NB4 (cell line): ENCODE data around the gene ZNF141.
A peak's percentile ranks its signal among the peaks of the same experiment; 100 is the strongest.

Experiments
- DNase-seq: peaks from one replicate; pipeline ENCODE4 v3.0.0; 2010; ENCODE audit warnings: low read depth
- H3K4me3 ChIP-seq: one replicate; pipeline ENCODE4 v1.5.1; 2011; ENCODE audit warnings: mild to moderate bottlenecking, low read depth, low read length, moderate library complexity
- MYC ChIP-seq: IDR thresholded peaks from 2 replicates; pipeline ENCODE4 v1.6.1; 2011; ENCODE audit warnings: low read depth, low read length
- POLR2A ChIP-seq: IDR thresholded peaks from 2 replicates; pipeline ENCODE4 v1.6.1; 2011; ENCODE audit warnings: mild to moderate bottlenecking; ENCODE audit not compliant: insufficient read length; ENCODE audit errors: extremely low read depth
- TF ChIP-seq, protein P1 (sequence below): IDR thresholded peaks from one replicate; pipeline ENCODE4 v1.5.1; 2012; ENCODE audit warnings: low read depth, low read length
- TF ChIP-seq, protein P2 (sequence below): IDR thresholded peaks from 2 replicates; pipeline ENCODE4 v1.6.1; 2011; ENCODE audit warnings: low read depth, low read length

The ZNF141 gene

DNA sequence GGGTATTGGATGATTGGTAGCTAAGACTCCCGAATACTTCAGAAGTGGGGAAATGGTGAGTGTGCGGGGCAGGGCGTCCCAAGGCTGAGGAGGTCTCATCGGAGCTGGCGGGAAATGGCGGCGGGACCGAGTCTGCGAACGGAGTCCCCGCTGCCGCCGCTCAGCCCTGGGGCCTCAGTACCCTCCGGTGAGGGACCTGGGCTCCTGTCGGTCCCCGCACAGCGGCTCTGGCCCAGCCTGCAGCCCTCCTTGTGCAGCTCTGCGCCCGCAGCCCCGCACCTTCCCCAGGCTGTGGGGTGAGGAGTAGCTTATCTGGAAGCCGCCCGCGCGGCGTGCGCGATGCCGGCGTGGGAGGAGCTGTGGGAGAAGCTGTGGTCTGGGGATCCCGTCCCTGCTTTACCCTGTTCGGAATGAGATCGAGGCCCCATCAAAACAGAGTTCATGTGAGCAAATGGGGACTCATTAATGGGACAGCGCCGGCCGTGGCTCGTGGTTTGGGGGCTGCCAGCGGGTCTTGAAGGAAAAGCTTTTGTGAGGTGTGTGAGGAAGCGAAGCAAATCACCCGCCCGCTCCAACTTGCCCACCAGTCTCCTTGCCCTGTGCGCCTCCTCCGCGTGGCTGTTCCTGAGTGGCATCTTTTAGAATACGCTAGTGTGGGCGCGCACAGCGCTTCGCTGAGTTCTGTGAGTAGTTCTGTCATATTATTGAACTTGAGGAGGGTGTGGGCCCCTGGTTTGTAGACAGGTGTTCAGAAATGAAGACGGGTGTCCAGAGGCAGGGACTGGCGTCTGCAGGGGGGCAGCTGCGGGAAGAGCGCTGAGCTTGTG lies 531 bp downstream of the ZNF141 start:
- H3K4me3 ChIP-seq: peak overlapping the region; percentile 90
- DNase-seq: peak; percentile 75
- TF ChIP-seq MYC (no peak), POLR2A (no peak)
- TF ChIP-seq, protein P1, sequence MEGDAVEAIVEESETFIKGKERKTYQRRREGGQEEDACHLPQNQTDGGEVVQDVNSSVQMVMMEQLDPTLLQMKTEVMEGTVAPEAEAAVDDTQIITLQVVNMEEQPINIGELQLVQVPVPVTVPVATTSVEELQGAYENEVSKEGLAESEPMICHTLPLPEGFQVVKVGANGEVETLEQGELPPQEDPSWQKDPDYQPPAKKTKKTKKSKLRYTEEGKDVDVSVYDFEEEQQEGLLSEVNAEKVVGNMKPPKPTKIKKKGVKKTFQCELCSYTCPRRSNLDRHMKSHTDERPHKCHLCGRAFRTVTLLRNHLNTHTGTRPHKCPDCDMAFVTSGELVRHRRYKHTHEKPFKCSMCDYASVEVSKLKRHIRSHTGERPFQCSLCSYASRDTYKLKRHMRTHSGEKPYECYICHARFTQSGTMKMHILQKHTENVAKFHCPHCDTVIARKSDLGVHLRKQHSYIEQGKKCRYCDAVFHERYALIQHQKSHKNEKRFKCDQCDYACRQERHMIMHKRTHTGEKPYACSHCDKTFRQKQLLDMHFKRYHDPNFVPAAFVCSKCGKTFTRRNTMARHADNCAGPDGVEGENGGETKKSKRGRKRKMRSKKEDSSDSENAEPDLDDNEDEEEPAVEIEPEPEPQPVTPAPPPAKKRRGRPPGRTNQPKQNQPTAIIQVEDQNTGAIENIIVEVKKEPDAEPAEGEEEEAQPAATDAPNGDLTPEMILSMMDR: no peak
- TF ChIP-seq, protein P2, sequence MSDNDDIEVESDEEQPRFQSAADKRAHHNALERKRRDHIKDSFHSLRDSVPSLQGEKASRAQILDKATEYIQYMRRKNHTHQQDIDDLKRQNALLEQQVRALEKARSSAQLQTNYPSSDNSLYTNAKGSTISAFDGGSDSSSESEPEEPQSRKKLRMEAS: no peak

DNA sequence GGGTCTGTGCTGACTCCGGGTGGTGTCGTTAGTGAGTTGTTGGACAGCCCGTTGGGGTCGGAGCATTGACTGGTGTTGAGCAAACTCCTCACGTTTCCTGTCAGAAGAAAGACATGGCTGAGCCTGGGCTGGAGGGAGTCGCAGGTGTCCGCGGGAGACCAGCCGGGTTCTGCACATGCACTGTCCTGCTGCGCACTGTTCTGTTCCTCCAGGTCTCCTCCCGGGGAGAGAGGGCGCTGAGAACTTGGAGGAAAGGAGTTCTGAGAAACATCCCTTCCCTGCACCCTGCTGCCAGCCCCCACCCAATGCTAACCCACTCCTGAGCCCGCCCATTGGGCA lies 1.1 kb downstream of the ZNF141 start:
- peak; percentile 54 for DNase-seq
- TF ChIP-seq, protein P1: no peak
- TF ChIP-seq, protein P2: no peak
- TF ChIP-seq MYC: no peak
- TF ChIP-seq POLR2A: no peak
- H3K4me3 ChIP-seq: peak overlapping the region; percentile 90

DNA sequence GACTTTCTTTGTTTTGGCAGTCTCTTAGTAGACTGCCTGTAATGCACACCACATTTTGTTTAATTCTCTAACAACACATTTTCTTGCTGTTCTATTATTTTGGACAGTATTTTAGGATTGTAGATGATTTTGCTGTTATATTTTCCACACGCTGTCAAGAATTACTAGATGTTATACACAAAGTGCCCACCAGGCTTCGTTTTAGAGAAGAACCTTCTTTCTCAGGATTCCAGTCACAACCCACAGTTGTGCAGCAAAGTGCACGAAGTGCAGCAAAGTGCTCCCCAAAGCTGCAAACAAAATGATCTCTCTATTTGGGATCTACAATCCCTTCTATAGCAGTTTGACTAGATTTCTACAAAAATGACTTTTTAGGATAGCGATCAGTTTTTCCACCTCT lies 2.4 kb downstream of the ZNF141 start:
- DNase-seq: no peak
- no peak overlapping the region for H3K4me3 ChIP-seq
- TF ChIP-seq MYC (no peak), POLR2A (no peak)
- TF ChIP-seq, protein P1: no peak
- TF ChIP-seq, protein P2: no peak

DNA sequence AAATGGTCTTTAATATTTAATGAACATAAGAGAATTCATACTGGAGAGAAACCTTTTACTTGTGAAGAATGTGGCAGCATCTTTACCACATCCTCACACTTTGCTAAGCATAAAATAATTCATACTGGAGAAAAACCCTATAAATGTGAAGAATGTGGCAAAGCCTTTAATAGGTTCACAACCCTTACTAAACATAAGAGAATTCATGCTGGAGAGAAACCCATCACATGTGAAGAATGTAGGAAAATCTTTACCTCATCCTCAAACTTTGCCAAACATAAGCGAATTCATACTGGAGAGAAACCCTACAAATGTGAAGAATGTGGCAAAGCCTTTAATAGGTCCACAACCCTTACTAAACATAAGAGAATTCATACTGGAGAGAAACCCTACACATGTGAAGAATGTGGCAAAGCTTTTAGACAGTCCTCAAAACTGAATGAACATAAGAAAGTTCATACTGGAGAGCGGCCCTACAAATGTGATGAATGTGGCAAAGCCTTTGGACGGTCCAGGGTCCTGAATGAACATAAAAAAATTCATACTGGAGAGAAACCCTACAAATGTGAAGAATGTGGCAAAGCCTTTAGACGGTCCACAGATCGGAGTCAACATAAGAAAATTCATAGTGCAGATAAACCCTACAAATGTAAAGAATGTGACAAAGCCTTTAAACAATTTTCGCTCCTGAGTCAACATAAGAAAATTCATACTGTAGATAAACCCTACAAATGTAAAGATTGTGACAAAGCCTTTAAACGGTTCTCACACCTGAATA lies 35.6 kb downstream of the ZNF141 start:
- TF ChIP-seq, protein P2: no peak
- H3K4me3 ChIP-seq: no peak overlapping the region
- DNase-seq: no peak

DNA sequence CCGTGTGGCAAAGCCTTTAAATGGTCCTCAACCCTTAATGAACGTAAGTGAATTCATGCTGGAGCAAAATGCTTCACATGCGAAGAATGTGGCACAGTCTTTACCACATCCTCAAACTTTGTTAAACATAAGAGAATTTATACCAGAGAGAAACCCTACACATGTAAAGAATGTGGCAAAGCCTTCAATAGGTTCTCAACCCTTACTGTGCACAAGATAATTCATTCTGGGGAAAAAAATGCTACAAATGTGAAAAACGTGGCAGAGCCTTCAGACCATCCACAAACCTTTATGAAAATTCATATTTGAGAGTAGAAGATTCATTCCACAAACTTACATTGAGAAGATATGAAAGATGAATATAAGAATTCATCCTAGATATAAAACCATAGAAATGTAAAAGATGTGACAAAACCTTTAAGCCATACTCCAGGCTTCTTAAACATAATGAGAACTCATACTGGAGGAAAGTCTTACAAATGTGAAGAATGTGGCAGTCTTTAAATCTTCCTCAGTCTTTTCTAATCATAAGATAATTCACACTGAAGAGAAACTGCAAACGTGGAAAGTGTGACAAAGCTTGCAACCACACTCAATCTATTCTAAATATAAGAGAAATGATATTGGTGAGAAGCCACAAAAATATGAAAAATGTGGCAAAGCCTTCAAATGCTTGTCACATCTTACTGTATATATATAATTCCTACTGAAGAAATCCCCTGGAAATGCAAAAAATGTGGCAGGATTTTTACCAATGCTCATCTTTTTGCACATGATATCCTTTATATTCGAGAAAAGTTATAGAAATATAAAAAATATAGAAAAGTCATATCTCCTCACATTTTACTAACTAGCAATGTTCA lies 36.9 kb downstream of the ZNF141 start:
- TF ChIP-seq MYC (no peak), POLR2A (no peak)
- TF ChIP-seq, protein P2: no peak
- TF ChIP-seq, protein P1: no peak
- no peak for DNase-seq
- H3K4me3 ChIP-seq: no peak overlapping the region
